OCI-LY7 (cell line): ENCODE data around the gene NME7. TPM values are rescaled to one million over a fixed set of nuclear protein-coding genes. Genes with fewer than 3 reads are reported as not detected.

Source experiments
- BruUV-seq: library from RNA; stranded (reverse); fragments of 400-500 nt; replicated peaks from 2 replicates; lab custom pipeline; 2021; lab: Mats Ljungman, UMichigan
- CTCF ChIA-PET: fragments of 300-600 bp; sonication (Branson Sonifier 250); formaldehyde crosslinking; loops from one replicate; lab custom pipeline; 2022; ENCODE audit warnings: antibody characterized with exemption; ENCODE audit not compliant: unreplicated experiment; lab: Charles Lee
- POLR2A ChIA-PET: fragments of 300-600 bp; sonication (Branson Sonifier 250); formaldehyde crosslinking; loops from one replicate; lab custom pipeline; 2022; ENCODE audit warnings: antibody characterized with exemption; lab: Charles Lee
- DNase-seq: peaks from one replicate; pipeline ENCODE4 v3.0.0-alpha.2; 2015; ENCODE audit warnings: low spot score
- H2AFZ ChIP-seq: fragments of 200-600 bp; sonication (generic), shearing (Covaris generic); 2 replicates; pipeline ENCODE4 v1.6.1; 2014; ENCODE audit warnings: mild to moderate bottlenecking, antibody characterized with exemption, low read length, moderate library complexity
- H3K27ac ChIP-seq: fragments of 200-600 bp; sonication (generic); 2 replicates; pipeline ENCODE4 v1.5.1; 2014; ENCODE audit warnings: mixed run types, low read depth, mild to moderate bottlenecking, moderate library complexity, low read length, inconsistent platforms; ENCODE audit not compliant: poor library complexity, severe bottlenecking
- H3K36me3 ChIP-seq: fragments of 200-600 bp; sonication (generic); 2 replicates; pipeline ENCODE4 v1.6.1; 2014; ENCODE audit warnings: mild to moderate bottlenecking, antibody characterized with exemption, low read length, moderate library complexity, mixed read lengths; ENCODE audit not compliant: insufficient read depth
- H3K4me1 ChIP-seq: fragments of 200-600 bp; sonication (generic); 2 replicates; pipeline ENCODE4 v1.5.1; 2014; ENCODE audit warnings: mild to moderate bottlenecking, low read length; ENCODE audit not compliant: insufficient read depth, poor library complexity, severe bottlenecking
- H3K4me2 ChIP-seq: fragments of 200-600 bp; sonication (generic); 2 replicates; pipeline ENCODE4 v1.6.1; 2014; ENCODE audit warnings: mild to moderate bottlenecking, low read length
- H3K4me3 ChIP-seq: fragments of 200-600 bp; sonication (generic); 2 replicates; pipeline ENCODE4 v1.5.1; 2014; ENCODE audit warnings: mild to moderate bottlenecking, low read depth, low read length; ENCODE audit not compliant: poor library complexity, severe bottlenecking
- H3K79me2 ChIP-seq: fragments of 200-600 bp; sonication (generic); 2 replicates; pipeline ENCODE4 v1.6.1; 2016; ENCODE audit warnings: low read depth, mild to moderate bottlenecking, low read length, moderate library complexity, mixed read lengths; ENCODE audit not compliant: insufficient read depth
- H3K9me2 ChIP-seq: fragments of 200-600 bp; sonication (generic); 2 replicates; pipeline ENCODE4 v1.6.1; 2016; ENCODE audit warnings: mild to moderate bottlenecking, low read length, mixed read lengths; ENCODE audit not compliant: insufficient read depth
- H3K9me3 ChIP-seq: fragments of 200-600 bp; sonication (generic); 2 replicates; pipeline ENCODE4 v1.6.1; 2014; ENCODE audit warnings: mild to moderate bottlenecking, mixed run types, low read length, mixed read lengths
- H4K20me1 ChIP-seq: fragments of 200-600 bp; sonication (generic); 2 replicates; pipeline ENCODE4 v1.6.1; 2014; ENCODE audit warnings: mild to moderate bottlenecking, antibody characterized with exemption, low read length, moderate library complexity, mixed read lengths; ENCODE audit not compliant: insufficient read depth
- EZH2phosphoT487 ChIP-seq: fragments of 200-600 bp; sonication (generic); IDR thresholded peaks from 2 replicates; pipeline ENCODE4 v1.6.1; 2018; ENCODE audit warnings: low read depth, borderline replicate concordance, mild to moderate bottlenecking, mixed run types, antibody characterized with exemption, low read length, moderate library complexity, mixed read lengths
- intact Hi-C: fragments of 100-400 bp; cut with micrococcal nuclease; formaldehyde crosslinking; loops from one replicate; pipeline ENCODE4 v1.10.0; 2022; ENCODE audit not compliant: unreplicated experiment
- total RNA-seq, 2 experiments: library from RNA; depleted of rRNA in 1 of 2; stranded (reverse); fragments of >200 nt in 1 of 2; shearing (Covaris generic) in 1 of 2; gene quantifications; 2 replicates each; pipeline ENCODE4 v1.2.3, GENCODE V29; 2014 to 2022
- TF ChIP-seq, protein P1 (sequence below): fragments of 200-600 bp; sonication (generic); conservative IDR thresholded peaks from 2 replicates; pipeline ENCODE4 v1.5.1; 2014; ENCODE audit warnings: mild to moderate bottlenecking, antibody characterized with exemption, low read length, moderate library complexity, mixed read lengths

NME7 gene
- total RNA-seq, 2 experiments from 2014 or later = 9.3 to 17.0 TPM

DNA sequence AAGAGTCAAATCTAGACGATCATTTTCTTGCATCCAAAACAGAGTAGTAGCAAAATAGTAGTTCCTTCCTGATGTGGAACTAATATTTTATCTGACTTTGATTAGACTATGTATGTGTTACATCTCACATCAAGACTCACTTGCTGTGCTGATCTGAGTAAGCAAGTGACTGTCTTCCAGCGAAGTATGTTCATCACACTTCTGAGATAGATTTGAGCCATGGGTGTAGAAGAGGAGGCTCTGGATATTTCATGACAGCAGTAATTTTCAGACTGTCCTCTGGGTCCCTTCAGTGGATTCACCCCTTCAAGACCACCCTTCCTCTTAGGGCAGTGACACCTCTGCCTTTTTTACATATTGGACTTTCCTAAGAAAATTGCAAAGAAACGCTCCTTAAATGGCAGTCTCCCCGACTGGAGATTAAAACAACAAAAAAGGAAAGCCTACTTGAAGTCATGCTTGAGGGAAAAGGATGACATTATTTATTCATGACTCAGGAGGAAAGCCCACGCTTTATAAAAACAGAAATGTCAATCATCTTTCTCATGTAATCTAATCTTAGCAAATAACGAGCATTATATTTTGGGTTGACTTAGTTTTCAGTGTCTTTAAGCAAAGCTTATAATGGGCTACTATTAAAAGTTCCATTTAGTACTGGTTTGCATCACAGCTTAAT lies 238.3 kb downstream of the NME7 start:
- no peak for DNase-seq
- Histone ChIP-seq H3K9me3 (no peaks in the 10 kb centered on the region), H2AFZ (no peak overlapping the region), H3K4me2 (no peak overlapping the region), H3K4me3 (no peak overlapping the region), H3K4me1 (no peaks in the 10 kb centered on the region), H3K36me3 (peaks cover 88% of the 10 kb centered on the region), H3K27ac (no peak overlapping the region), H3K79me2 (no peaks in the 10 kb centered on the region), H4K20me1 (no peaks in the 10 kb centered on the region), H3K9me2 (no peaks in the 10 kb centered on the region)
- POLR2A ChIA-PET = interaction anchor here (0.5 kb wide), 2 partner anchors 1223 to 1909 kb away, joined by 3 to 4 read pairs; no protein-coding TSS in a partner anchor
- intact Hi-C loops = no loop called here
- no peak for TF ChIP-seq EZH2phosphoT487
- TF ChIP-seq, protein P1, sequence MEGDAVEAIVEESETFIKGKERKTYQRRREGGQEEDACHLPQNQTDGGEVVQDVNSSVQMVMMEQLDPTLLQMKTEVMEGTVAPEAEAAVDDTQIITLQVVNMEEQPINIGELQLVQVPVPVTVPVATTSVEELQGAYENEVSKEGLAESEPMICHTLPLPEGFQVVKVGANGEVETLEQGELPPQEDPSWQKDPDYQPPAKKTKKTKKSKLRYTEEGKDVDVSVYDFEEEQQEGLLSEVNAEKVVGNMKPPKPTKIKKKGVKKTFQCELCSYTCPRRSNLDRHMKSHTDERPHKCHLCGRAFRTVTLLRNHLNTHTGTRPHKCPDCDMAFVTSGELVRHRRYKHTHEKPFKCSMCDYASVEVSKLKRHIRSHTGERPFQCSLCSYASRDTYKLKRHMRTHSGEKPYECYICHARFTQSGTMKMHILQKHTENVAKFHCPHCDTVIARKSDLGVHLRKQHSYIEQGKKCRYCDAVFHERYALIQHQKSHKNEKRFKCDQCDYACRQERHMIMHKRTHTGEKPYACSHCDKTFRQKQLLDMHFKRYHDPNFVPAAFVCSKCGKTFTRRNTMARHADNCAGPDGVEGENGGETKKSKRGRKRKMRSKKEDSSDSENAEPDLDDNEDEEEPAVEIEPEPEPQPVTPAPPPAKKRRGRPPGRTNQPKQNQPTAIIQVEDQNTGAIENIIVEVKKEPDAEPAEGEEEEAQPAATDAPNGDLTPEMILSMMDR = no peak
- CTCF ChIA-PET = no interaction called here
- BruUV-seq = no TSS peak

DNA sequence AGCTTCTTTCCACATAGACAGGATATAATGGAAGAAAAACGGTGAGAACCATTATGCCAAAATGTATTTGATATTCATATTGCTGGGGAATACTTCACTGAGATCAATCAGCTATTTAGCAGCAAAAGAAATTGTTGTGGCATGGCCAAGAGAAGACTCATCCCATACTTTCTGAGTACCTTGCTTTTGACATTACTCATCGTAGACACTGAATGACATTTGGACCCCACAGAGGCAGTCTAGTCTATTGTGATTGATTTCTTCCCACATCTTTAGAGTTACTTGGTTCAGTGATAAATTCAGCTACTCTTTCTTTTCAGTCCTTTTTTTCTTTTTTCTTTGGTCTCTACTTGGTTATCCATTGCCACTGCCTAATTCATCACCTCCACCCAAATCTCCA lies 239.0 kb downstream of the NME7 start:
- Histone ChIP-seq H3K9me2 (no peaks in the 10 kb centered on the region), H4K20me1 (no peaks in the 10 kb centered on the region), H3K4me3 (no peak overlapping the region), H3K4me2 (no peak overlapping the region), H3K36me3 (peaks cover 89% of the 10 kb centered on the region), H3K79me2 (no peaks in the 10 kb centered on the region), H2AFZ (no peak overlapping the region), H3K4me1 (no peaks in the 10 kb centered on the region), H3K27ac (no peak overlapping the region), H3K9me3 (no peaks in the 10 kb centered on the region)
- ChIA-PET CTCF (no interaction called here), POLR2A (interaction anchor here (0.6 kb wide), 1 partner anchor 288 kb away, joined by 4 read pairs; no protein-coding TSS in a partner anchor)
- TF ChIP-seq, protein P1 = no peak
- no peak for TF ChIP-seq EZH2phosphoT487
- BruUV-seq = no TSS peak
- DNase-seq = no peak
- intact Hi-C loops = no loop called here

DNA sequence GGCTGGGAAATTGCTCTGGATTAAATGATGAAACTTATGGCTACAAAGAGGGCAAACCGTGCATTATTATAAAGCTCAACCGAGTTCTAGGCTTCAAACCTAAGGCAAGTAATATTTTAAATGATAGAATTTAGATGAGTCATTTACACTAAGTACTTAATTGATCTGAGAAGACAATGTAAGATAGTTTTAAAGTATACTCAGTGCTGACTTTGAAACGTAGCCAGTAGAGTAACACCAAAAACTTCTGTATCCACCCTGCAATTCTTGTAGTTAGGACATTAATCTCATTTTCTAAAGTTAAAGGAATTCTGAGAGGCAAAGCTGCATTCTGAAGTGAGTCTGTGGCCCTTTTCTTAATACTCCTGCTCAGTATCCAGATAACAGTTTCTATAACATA lies 240.3 kb downstream of the NME7 start:
- CTCF ChIA-PET = no interaction called here
- intact Hi-C loops = no loop called here

More for the DNA sequence above, 240.3 kb downstream of the NME7 start:
- Histone ChIP-seq H3K79me2 (no peaks in the 10 kb centered on the region), H3K9me2 (no peaks in the 10 kb centered on the region), H3K36me3 (peaks cover 90% of the 10 kb centered on the region), H3K9me3 (no peaks in the 10 kb centered on the region), H3K4me1 (no peaks in the 10 kb centered on the region), H4K20me1 (no peaks in the 10 kb centered on the region), H2AFZ (no peak overlapping the region), H3K27ac (no peak overlapping the region), H3K4me3 (no peak overlapping the region), H3K4me2 (no peak overlapping the region)
- DNase-seq = no peak
- POLR2A ChIA-PET = interaction anchor here (0.6 to 1.8 kb wide), 3 partner anchors 14 to 33 kb away, joined by 3 to 8 read pairs (median 3); no protein-coding TSS in a partner anchor
- TF ChIP-seq EZH2phosphoT487 = no peak
- TF ChIP-seq, protein P1 = no peak
- no TSS peak for BruUV-seq
